Endothelial cell (in vitro differentiated cells): ENCODE results near the gene SFTPB. TPM values are rescaled to one million over a fixed set of nuclear protein-coding genes. Genes with fewer than 3 reads are reported as not detected.

Source experiments
- DNase-seq: peaks from one replicate; pipeline ENCODE4 v3.0.0; 2021; ENCODE audit warnings: low spot score
- H3K27ac Mint-ChIP-seq: one replicate; pipeline ENCODE4 v1.8.0; 2021; ENCODE audit warnings: mixed read lengths, inconsistent platforms; ENCODE audit not compliant: unreplicated experiment
- H3K27me3 Mint-ChIP-seq: one replicate; pipeline ENCODE4 v1.8.0; 2021; ENCODE audit warnings: mild to moderate bottlenecking, moderate library complexity, mixed read lengths, inconsistent platforms; ENCODE audit not compliant: unreplicated experiment
- H3K36me3 Mint-ChIP-seq: one replicate; pipeline ENCODE4 v1.8.0; 2021; ENCODE audit warnings: mild to moderate bottlenecking, low read depth, mixed read lengths, inconsistent platforms; ENCODE audit not compliant: unreplicated experiment
- H3K4me1 Mint-ChIP-seq: one replicate; pipeline ENCODE4 v1.8.0; 2021; ENCODE audit warnings: mild to moderate bottlenecking, mixed read lengths, inconsistent platforms; ENCODE audit not compliant: unreplicated experiment
- H3K4me3 Mint-ChIP-seq: one replicate; pipeline ENCODE4 v1.8.0; 2021; ENCODE audit warnings: mild to moderate bottlenecking, mixed read lengths, inconsistent platforms; ENCODE audit not compliant: unreplicated experiment
- H3K9me3 Mint-ChIP-seq: one replicate; pipeline ENCODE4 v1.8.0; 2021; ENCODE audit warnings: mixed read lengths, inconsistent platforms; ENCODE audit not compliant: unreplicated experiment
- total RNA-seq: library from RNA; stranded (reverse); fragmentation: NEBNext Ultra II Directional; extraction: Animal tissue kit (Norgen Biotek cat#: 25700); gene quantifications from one replicate; pipeline ENCODE4 v1.2.1, GENCODE V29; 2021; ENCODE audit not compliant: unreplicated experiment
- TF ChIP-seq, protein P1 (sequence below): fragments of 200-600 bp; sonication (generic); IDR thresholded peaks from one replicate; pipeline ENCODE4 v1.5.0; 2021; ENCODE audit warnings: antibody characterized with exemption; ENCODE audit not compliant: unreplicated experiment

The SFTPB gene
- total RNA-seq, 1 donor from 2014 or later, result not detected

DNA sequence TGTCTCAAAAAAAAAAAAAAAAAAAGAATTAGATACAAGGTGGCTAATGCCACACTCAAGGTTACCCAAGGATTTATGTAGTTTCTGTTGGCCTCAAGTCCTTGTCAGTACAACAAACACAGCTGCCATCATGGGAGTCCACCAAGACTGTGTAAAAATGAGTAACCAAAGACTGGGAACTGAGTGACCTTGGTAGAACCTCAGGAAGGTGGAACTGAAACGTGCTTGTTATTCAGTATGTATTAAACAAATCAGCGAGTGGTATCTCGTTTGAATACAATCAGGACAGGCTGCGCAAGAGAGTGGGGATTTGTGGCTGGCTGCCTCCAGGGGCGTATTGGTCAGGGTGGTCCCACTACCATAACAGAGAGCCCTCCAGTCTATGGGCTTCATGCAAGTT, 1.6 kb upstream of the SFTPB start:
- H3K4me3 Mint-ChIP-seq, result no peak overlapping the region
- peaks cover 11% of the 10 kb centered on the region for H3K4me1 Mint-ChIP-seq
- TF ChIP-seq, protein P1, sequence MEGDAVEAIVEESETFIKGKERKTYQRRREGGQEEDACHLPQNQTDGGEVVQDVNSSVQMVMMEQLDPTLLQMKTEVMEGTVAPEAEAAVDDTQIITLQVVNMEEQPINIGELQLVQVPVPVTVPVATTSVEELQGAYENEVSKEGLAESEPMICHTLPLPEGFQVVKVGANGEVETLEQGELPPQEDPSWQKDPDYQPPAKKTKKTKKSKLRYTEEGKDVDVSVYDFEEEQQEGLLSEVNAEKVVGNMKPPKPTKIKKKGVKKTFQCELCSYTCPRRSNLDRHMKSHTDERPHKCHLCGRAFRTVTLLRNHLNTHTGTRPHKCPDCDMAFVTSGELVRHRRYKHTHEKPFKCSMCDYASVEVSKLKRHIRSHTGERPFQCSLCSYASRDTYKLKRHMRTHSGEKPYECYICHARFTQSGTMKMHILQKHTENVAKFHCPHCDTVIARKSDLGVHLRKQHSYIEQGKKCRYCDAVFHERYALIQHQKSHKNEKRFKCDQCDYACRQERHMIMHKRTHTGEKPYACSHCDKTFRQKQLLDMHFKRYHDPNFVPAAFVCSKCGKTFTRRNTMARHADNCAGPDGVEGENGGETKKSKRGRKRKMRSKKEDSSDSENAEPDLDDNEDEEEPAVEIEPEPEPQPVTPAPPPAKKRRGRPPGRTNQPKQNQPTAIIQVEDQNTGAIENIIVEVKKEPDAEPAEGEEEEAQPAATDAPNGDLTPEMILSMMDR, result no peak
- H3K9me3 Mint-ChIP-seq, result no peaks in the 10 kb centered on the region
- H3K27ac Mint-ChIP-seq, result no peak overlapping the region
- peaks cover 16% of the 10 kb centered on the region for H3K27me3 Mint-ChIP-seq
- peaks cover 15% of the 10 kb centered on the region for H3K36me3 Mint-ChIP-seq
- no peak for DNase-seq

DNA sequence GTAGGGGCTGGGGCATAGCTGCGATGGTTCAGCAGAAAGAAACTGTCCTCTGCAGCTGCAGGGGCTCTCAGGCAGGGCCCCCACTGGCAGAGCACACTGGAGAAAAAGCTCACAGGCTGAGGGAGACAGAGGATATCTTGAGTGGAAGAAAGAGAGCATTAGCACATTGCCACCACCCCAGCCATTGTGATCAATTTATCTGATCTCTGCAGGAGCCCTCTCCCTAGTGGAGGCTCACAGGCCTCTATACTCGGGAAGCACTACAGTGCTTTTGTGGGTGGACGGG, 801 bp upstream of the SFTPB start:
- Mint-ChIP-seq H3K9me3 (no peaks in the 10 kb centered on the region), H3K27me3 (peaks cover 20% of the 10 kb centered on the region), H3K27ac (no peak overlapping the region), H3K36me3 (peaks cover 17% of the 10 kb centered on the region), H3K4me3 (no peak overlapping the region), H3K4me1 (peaks cover 8% of the 10 kb centered on the region)
- DNase-seq, result no peak
- TF ChIP-seq, protein P1, result no peak

DNA sequence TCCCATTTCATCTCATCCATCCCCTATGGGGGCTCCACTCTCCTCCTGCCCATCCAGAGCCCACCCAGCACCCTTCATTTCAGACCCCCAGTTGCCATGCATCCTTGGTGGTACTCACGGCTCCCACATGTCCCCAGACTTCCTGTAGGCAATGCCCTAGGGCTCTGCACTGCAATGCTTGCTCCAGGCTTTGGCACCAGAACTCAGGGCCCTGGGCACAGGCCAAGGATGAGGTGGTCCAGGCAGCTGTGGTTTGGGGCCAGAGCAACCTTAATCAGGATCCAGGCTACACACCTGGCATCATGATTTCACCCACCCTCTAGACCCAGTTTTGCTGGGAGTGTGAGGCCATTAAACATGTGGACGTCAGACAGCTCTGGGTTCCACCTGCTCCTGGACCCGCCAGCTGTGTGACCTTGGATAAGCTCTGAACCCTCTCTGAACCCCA, 414 bp downstream of the SFTPB start:
- Mint-ChIP-seq H3K27ac (no peak overlapping the region), H3K9me3 (no peaks in the 10 kb centered on the region), H3K4me1 (peaks cover 13% of the 10 kb centered on the region), H3K36me3 (peaks cover 17% of the 10 kb centered on the region), H3K4me3 (no peak overlapping the region), H3K27me3 (peaks cover 26% of the 10 kb centered on the region)
- DNase-seq, result no peak
- TF ChIP-seq, protein P1, result no peak

DNA sequence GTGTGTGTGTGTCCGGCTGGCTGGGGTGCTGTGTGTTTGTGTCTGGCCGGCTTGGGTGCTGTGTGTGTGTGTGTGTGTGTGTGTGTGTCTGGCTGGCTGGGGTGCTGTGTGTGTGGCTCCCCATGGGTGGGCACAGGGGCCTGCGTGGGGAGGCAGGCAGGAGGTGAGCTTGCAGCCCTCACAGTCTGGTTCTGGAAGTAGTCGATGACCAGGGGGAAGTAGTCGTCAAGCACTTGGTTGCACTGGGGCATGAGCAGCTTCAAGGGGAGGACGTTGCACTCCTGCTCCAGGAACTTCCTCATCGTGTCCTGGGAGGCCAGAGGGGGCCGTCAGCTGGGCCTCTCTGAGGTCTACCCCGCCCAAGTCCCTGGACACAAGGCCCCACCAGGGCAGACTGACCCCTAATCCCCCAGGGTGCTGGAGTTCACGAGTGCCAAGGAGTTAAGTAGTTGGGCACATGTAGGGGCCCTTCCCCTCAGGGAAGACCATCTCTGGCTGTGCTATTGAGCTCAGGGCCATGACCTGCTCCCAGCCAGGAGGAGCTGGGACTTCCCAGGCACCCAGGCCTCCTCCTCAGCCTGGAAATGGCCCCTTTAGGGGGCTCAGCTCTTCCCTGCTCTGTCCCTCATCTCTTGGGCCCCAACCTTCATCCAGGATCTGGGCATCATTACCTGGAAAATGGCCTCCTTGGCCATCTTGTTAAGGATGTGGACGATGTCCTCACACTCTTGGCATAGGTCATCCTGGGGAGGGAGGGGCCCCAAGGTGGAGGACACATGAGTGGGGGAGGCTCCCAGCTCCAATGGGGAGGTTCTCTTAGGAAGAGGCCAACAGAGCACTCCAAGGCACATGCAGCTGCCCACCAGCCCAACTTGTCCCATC, 1.3 kb downstream of the SFTPB start:
- no peak for DNase-seq
- Mint-ChIP-seq H3K36me3 (peaks cover 17% of the 10 kb centered on the region), H3K4me3 (no peak overlapping the region), H3K9me3 (no peaks in the 10 kb centered on the region), H3K27ac (peak overlapping the region; percentile 63), H3K27me3 (peaks cover 22% of the 10 kb centered on the region), H3K4me1 (peaks cover 18% of the 10 kb centered on the region)
- TF ChIP-seq, protein P1, result no peak

DNA sequence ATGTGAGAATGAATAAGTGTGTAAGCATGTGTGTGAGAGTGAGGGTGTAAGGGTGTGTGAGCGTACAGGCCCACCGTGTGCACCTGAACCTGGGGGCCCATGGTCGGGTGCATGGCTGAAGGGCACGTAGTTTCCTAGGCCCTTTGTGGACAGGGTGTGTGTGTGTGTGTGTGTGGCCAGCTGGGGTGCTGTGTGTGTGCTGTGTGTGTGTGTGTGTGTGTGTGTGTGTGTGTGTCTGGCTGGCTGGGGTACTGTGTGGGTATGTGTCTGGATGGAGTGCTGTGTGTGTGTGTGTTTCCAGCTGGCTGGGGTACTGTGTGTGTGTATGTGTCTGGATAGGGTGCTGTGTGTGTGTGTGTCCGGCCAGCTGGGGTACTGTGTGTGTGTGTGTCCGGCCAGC, 2.0 kb downstream of the SFTPB start:
- DNase-seq, result no peak
- Mint-ChIP-seq H3K9me3 (no peaks in the 10 kb centered on the region), H3K27ac (peak overlapping the region; percentile 63), H3K27me3 (peaks cover 22% of the 10 kb centered on the region), H3K4me1 (peaks cover 18% of the 10 kb centered on the region), H3K36me3 (peaks cover 17% of the 10 kb centered on the region), H3K4me3 (peak overlapping the region; percentile 50)
- TF ChIP-seq, protein P1, result no peak
